ENCODE data around the gene STOX1.
"Not testable (repeated sequence)": the region's sequence is repeated elsewhere in the genome, so short reads cannot be mapped to it uniquely, and the experiment has no call there.

STOX1 gene

GRCh38 chr10:68880181-68880580 lies 52.9 kb downstream of the STOX1 start:
- DNase-seq = no peak

GRCh38 chr10:68895041-68895440 lies 67.7 kb downstream of the STOX1 start:
- DNase-seq = no peak

- peak; percentile 71 for DNase-seq
Measured at GRCh38 chr10:68897336-68897741, 70.0 kb downstream of the STOX1 start.

GRCh38 chr10:68899186-68899745 lies 71.9 kb downstream of the STOX1 start:
- DNase-seq = no peak

- peak; percentile 49 for DNase-seq
Measured at GRCh38 chr10:68900427-68901104, 73.2 kb downstream of the STOX1 start.

GRCh38 chr10:68901105-68901927 lies 74.0 kb downstream of the STOX1 start, which contains the start of gene DDX50:
DDX50 (plus strand) TSS chr10:68901315; CDS start chr10:68901385, 70 bp downstream.
- peak; percentile 99 for DNase-seq

GRCh38 chr10:68902382-68902781 lies 75.1 kb downstream of the STOX1 start:
- DNase-seq = no peak

GRCh38 chr10:68924593-68924992 lies 97.3 kb downstream of the STOX1 start:
- no peak for DNase-seq

GRCh38 chr10:68925489-68925888 lies 98.2 kb downstream of the STOX1 start:
- no peak for DNase-seq

- DNase-seq = not testable (repeated sequence)
Measured at GRCh38 chr10:68929157-68929556, 101.8 kb downstream of the STOX1 start.

- not testable (repeated sequence) for DNase-seq
Measured at GRCh38 chr10:68929888-68930287, 102.6 kb downstream of the STOX1 start.

- DNase-seq = not testable (repeated sequence)
Measured at GRCh38 chr10:68932860-68933259, 105.5 kb downstream of the STOX1 start.

GRCh38 chr10:68934994-68935393 lies 107.7 kb downstream of the STOX1 start:
- DNase-seq = no peak

- DNase-seq = no peak
Measured at GRCh38 chr10:68938117-68938516, 110.8 kb downstream of the STOX1 start.

- DNase-seq = no peak
Measured at GRCh38 chr10:68938884-68939283, 111.6 kb downstream of the STOX1 start.

- DNase-seq = not testable (repeated sequence)
Measured at GRCh38 chr10:68940917-68941316, 113.6 kb downstream of the STOX1 start.
